NCI-H2196 (cell line): Measurements from ENCODE around the gene SLIT1.
A peak's percentile ranks its signal among the peaks of the same experiment; 100 is the strongest.
"Not testable (repeated sequence)": the region's sequence is repeated elsewhere in the genome, so short reads cannot be mapped to it uniquely, and the experiment has no call there.

ENCODE experiments used
- DNase-seq: peaks from one replicate; lab custom pipeline; 2025; ENCODE audit not compliant: unreplicated experiment; lab: John Stamatoyannopoulos, UW

SLIT1 gene

DNA sequence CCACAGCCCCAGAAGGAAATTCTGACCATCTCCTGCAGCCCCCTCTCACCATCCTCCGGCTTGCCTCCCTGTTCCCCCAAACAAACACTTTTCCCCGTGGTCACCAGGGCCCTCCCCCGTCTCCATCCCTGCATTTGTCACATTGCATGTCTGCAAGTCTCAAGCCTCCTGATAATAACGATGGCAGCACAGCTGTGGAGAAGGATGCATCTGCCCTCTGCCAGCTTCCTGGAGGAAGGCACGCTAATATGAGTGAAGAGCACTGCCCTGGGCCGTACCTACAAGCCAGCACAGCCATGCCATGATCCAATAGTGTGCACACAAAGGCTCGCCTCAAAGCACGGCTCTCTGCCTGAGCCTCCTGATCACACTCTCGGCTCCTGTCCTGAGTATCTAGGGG, 98.5 kb downstream of the SLIT1 start:
- no peak for DNase-seq

DNA sequence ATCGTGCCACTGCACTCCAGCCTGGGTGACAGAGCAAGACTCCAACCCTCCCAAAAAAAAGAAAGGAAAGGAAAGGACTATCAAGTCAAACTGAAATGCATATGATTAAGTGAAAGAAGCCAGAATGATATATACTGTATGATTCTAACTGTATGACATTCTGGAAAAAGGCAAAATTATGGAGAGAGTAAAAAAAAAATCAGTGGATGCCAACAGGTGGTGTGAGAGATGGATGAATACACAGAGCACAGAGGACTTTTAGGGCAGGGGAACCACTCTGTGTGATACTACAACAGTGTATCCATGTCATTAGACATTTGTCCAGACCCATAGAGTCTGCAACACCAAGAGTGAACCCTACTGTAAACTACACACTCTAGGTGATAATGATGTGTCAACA, 99.2 kb downstream of the SLIT1 start:
- no peak for DNase-seq

DNA sequence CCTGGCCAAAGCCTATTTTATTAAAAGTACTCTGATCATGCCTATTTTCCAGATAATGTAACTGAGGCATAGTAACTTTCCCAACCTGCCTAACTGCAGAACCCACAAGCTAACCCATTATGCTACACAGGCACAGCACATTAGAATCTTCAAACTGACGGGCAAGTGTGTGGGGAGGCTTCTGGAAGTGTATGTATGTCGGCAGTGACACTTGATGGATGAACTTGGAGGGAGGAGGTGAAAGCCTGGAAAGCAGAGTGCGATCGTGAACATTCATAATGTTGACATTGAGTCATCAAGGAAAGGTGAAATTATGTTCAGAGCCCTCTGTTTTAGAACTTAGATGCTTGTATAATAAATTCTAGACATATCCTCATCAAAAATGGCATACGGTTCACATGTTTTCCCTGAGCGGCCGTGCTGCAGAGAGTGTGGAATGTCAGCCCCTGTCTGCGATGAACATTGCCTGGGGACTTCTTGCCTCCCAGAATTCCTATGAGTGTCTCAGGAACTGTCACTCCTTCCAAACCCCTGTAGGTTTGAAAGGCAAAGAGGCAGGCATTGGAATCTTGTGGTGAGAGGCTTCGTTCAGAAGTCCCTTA, 102.4 kb downstream of the SLIT1 start:
- no peak for DNase-seq

DNA sequence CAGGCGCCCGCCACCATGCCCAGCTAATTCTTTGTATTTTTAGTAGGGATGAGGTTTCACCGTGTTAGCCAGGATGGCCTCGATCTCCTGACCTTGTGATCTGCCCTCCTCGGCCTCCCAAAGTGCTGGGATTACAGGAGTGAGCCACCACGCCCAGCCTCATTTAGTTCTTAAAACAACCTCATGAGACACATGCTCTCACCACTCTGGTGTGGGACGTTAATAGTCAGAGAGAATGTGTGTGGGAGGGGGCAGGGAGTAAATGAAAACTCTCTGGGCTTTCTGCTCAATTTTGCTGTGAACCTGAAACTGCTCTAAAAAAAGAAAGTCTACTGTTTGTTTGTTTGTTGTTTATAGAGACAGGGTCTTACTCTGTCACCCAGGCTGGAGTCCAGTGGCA, 103.2 kb downstream of the SLIT1 start:
- not testable (repeated sequence) for DNase-seq

DNA sequence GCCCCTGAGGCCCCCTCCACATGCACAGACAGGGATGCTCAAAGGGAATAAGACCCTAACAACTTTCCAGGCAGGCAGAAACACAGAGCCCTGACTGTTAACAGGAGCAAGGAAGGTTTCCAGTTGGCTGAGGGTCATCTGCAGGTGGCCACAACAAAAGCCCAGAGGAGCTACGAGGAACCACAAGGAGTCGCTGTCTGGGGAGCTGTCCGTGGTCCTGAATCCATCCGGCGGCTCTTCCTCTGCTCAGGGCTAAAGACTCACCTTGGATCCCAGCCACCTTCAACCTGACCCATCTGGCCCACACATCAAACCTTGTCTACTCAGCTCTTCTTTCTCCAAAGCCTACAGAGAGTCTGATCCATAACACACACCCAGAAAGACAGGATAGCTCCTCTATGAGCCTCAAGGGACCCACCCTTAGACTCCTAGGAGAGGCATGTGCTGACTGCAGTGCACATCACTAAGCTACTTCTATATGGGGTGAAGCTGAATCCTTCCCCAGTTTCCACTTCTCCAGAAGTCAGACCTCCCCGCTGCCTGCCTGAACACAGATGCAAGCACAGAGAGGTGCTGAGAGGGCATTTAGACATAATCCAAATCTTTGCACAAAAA, 104.0 kb downstream of the SLIT1 start:
- no peak for DNase-seq

DNA sequence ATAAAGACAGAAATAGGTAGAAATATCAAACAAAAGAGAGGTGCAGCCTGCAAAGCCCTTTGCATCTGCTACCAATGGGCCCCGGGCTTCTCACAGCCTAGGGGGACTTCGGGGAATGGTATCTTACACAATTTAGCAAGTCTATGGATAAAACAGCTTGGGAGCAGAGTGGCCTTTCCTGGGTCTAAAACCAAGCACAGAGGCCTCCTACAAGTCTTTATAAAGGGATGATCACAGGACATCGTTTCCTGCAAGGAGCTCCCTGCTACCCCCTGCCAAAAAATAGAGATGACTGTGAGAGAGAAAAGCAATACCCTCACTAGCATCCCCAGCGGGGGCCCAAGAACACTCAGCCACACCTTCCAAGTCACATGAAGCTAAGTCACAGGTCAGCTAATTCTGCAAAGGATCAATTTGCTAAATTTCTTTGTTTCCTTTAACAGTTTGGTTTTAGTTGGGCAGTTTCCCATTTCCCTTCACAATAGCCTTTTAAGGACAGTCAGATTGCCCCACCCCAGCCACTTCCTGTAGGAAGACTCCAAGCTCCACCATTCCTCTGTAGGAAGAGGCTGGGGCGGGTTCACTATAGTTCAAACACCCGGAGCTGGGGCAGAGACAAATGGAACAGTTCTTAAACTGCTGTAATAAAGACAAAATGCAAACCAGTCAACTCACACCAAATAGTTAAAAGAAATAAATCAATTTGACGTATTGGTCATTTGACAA, 105.5 kb downstream of the SLIT1 start:
- DNase-seq: no peak

DNA sequence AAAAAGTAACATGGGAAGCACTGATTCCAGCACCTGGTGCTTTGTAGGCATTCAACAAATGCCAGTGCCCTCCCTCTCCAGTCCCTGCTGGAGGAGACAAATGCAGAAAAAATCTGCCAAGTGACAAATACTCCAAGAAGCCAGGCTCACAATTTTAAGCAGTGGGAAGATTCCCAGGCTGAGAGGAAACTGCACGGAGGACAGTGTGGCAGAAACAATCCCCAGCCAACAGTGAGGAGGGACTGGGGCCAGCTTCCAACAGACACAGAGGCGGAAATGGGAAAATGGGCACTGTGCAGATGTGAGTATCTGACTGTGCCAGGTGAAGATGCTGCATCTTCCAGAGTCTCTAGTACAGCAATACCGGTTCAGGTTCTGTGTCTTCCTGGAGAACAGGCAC, 106.3 kb downstream of the SLIT1 start:
- DNase-seq: no peak

DNA sequence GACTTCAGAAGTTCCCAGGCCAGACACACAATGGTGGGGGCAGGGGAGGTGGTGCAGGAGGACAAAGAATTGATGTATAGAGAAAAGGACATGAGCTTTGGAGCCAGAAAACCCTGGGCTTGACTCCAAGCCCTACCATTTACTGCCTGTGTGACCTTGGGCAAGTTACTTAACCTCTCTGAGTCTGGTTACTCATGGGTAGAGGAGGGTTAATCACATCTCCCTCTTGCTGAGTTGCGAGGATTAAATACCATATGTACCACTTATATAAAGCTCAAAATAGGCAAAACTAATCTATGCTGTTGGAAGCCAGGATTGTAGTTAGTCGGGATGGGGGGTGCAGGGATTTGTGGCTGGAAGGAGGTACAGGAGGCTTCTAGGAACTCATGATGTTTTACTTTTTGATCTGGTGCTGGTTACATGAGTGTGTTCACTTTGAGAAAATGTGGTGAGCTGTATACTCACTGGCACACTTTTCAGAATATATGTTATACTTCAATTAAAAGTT, 106.8 kb downstream of the SLIT1 start:
- no peak for DNase-seq

DNA sequence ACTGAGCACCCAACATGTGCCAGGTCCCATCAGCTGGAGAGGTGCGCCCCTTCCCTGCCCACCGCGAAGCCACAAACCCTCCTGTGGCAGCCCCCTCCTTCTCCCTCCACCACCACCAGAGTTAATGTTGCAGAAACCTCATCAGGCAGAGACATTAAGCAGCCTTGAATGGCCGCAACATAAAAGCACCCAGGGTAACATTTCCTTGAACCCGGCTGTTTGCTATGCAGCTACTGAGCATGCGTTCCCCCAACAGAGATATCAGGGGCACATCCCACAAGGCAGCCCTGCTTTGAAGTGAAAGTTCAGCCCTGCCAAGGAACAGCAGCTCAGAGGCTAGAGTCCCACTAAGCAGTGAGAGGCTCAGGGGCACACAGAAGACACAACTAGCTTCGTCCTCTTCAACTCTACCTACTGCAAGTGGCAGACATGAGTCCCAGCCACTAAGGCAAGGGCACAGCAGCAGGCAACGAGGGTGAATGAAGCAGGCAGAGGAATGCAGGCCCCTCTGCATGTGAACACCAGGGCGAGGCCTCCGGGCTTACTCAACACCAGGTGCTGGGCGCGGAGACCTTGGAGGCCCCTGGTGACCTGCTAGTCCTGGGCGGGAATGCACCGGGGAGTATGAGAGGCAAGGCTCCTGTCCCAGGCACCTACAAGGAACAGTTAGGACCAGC, 107.4 kb downstream of the SLIT1 start:
- DNase-seq: no peak

DNA sequence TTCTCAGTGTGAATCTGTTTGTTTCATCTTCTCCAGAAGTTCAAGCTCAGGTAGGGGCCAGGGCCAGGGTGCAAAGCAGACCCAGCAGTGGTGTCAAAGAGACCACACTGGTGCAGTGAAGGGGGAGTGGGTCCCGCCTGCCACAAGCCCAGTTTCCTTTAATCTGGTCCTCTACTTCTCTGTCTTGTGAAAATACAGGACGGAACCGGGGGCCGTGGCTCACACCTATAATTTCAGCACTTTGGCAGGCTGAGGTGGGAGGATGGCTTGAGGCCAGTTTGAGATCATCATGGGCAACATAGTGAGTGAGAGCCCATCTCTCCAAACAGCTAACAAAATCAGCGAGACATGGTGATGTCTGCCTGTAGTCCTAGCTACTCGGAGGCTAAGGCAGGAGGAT, 109.0 kb downstream of the SLIT1 start:
- DNase-seq: no peak

DNA sequence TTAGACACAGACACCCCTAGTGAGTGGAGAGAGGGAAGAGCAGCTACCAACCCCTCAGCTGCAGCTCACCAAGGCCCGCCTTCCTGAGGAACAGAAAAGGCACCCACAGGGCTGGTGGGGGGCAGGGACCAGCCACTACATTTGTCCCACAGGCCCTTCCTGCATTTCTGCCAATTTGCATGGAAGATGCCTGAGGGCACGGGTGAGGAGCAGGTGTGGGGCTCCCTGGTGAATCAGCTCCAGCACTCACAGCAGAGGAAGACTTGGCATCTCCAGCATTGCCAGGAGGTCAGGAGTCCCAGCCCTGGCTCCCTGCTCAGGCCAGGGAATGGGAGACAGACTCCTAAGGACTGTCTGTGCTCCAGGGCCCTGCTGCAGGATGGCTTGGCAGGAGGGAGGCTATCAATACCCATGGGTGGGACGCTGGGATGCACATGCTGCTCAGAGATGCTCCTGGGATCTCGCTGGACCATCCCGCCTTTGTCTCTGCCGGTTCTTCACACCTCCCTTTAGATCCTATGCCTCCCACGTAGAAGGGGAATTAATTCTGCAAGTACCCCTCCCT, 109.7 kb downstream of the SLIT1 start:
- DNase-seq: no peak

DNA sequence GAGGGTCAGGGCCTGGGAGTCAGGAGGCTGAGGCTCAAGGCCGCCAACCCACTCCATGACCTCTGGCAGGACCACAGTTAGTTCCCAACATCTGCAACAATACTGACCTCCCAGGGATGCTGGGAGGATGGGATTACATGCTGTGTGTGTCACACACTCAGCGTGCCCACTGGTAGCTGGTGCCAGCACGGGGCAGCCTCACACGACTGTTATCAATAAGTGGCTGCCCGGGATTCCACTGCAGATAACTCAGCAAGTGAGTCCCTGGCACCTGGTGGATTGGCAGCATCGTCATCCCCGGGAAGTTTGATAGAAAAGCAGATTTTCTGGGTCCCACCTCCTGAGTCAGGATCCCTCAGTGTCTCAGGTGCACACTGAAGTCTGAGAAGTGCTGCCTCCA, 110.3 kb downstream of the SLIT1 start:
- no peak for DNase-seq

DNA sequence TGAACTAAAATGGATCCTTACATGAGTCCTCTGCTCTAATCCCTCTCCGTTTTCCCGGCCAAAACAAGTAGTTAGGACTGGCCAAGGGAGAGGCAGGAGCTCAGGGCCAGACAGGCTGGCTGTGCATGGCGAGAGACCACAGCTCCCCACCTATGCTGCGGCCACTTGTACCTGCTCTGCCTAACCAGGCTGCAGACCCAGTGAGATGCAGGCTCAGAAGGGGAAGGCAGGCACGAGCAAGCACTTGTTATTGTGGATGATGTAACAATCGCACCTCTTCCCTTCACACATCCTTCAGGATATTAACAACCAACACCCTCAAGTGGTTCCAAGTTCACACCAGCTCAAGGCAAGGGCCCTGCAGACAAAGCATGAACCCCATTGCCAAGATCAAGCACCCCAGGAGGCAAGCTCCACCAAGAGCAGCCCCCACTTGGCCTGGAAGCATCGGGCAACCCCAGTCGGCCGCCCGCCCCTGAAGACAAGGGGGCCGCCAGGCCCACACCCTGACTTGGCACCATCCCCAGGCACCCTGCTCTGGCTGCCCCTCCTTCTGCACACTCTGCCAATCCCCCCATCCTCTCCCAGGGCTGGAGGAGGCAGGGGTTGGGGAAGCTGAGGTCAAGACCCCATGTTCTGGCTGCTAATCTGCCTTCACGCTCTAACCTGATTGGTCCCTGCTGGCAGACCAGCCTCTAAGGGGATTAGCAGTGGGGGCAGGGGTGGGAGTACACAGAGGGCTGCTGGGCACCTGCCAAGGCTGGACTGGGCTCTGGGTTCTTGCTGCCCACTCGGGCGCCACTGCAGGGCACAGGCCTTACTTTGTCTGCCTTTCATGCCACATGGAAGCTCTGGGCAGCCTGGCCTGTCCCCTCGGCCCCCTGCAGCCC, 111.3 kb downstream of the SLIT1 start:
- DNase-seq: no peak

DNA sequence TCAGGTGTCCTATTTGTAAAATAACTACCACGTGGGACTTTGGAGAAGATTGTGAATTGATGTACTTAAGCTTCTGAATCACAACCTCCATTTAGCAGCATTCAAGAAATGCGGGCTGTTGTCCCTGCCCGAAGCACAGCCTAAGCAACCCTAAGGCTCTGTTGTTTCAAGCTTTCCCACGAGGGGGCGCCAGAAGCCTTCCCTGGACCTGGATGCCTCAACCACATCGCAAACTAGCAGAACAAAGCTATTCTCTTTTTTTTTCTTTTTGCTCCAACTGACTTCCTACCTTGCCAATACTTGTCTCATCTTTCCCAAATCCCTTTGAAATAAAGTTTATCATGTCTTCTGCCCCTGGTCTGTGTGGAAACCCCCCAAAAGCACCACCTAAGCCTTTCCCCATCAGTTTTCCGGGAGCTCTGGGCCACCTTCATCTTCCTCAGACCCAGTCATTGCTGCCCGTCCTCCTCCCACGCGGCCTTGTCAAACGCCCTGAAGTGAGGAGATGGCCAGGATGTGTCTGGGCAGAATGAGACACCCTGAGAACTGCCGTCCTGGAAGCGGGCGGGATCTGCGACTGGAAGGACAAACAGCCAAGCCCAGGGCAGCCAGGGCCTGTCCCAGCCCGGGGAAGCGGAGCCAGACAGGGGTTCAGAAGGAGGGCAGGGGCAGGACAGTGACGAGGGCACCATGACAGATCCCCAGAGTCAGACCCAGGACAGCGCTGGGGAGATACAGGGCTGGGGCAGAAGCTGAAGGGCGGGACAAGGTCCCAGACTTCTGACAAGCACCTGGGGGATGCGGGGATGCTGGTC, 112.7 kb downstream of the SLIT1 start:
- peak; percentile 66 for DNase-seq

DNA sequence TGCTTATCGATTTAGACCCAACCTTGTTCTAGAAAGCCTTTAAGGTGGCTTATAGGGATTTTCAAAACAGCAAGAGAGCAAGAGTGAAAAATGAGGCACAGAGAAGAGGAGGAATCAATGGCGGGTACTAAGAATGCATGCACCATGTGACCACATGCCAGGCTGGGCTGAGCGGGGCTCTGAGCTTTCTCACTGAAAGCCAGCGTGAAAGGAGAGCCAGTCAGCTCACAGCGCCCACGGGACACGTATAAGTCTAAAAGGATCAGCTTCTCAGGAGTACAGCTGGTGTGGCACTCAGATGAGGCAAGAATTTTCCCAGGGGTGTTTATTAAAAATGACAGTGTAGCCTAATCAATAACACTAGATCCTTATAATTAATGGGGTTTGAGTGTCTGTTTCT, 114.3 kb downstream of the SLIT1 start:
- DNase-seq: no peak

DNA sequence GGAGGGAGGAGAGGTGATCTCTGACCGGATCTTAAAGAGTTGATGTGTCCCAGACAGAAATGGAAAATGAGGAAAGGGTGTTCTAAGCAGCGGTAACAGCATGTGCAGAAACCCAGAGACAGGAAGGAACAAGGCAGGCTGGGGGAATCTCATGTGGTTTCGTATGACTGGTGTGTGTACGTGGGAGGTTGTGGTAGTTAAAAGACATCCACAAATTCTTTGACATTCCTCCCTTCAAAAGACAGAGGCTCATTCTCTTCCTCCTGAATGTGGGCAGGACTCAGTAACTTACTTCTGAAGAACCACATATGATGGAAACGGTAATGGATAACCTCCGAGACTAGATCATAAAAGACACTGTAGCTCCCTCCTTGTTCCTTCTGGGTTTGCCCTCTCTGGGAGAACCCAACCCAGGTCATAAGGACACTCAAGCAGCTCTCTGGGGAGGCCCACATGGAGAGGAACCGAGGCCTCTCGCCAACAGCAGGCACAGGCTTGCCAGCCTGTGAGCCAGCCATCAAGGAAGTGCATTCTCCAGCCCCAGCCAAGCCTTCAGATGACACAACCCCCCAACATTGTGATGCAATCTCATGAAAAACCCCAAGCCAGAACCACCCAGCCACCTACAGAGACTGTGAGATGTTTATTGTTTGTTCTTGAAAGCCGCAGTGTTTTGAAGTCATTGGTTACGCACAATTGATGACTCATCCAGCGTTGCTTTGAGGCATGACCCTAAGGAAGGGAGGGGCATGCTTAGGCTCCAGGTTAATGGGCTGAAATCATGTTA, 116.0 kb downstream of the SLIT1 start:
- DNase-seq: no peak

DNA sequence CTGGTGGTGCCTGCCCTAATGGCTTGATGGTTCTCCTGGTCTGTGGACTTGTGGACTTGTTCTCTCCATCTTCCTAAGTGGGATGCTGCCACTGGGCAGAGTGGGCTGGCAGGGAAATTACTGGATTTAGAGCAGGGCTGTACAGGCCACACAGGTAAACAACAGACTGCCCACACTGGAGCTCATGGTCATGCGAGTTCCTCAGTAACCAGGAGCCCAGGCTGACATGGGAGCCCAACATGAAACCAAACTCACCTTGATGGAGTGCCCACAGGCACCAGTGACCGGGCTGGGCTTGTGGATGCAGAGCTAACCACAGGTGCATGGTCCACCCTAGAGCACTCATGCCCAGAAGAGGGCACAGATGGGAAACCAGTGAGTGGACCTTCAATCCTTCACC, 116.7 kb downstream of the SLIT1 start:
- no peak for DNase-seq

DNA sequence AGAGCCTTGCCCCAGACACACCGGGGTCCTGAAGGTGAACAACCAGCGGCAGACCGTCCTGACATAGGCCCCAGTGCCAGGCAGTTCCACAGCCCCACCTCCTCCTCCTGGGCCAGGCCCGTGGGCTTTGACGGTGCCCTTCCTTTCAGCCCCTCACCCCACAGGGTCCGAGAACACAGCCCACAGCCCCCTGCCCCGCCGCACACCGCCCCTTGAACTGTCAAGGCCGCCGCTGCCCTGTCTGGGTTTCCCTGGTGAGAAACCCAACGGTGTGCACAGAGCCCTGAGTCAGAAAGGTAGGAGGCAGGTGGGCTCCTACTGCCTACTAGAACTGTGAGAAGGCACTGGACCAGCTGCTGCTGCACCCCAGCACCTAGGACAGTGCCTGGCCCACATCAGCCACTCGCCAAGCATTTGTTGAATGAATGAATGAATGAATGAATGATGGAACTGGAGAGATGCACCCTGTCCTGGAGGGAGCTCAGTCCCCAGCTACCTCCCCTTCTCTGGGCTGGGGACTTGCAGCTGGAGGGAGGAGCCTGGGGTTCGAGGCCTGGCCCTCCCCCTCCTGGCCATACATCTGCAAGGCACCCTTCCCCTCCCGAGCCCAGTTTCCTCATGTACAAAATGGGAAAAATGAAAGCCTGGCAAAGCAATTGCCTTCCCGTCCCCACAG, 117.9 kb downstream of the SLIT1 start:
- no peak for DNase-seq
